DOHH2 (cell line): ENCODE results near the gene GPHN.

Experiments used
- CTCF ChIP-seq: fragments of 200-600 bp; sonication (generic); IDR thresholded peaks from one replicate; pipeline ENCODE4 v1.5.1; 2014; ENCODE audit warnings: antibody characterized with exemption, mild to moderate bottlenecking, low read depth, low read length; ENCODE audit not compliant: poor library complexity, severe bottlenecking
- EZH2phosphoT487 ChIP-seq: fragments of 200-600 bp; sonication (generic); IDR thresholded peaks from 2 replicates; pipeline ENCODE4 v1.6.1; 2017; ENCODE audit warnings: borderline replicate concordance, mild to moderate bottlenecking, antibody characterized with exemption, low read length, moderate library complexity, mixed read lengths

GRCh38 chr14:67158566-67158965 is 650.6 kb downstream of the GPHN start:
- TF ChIP-seq CTCF (no peak), EZH2phosphoT487 (no peak)
